Heart right ventricle (tissue), 16 donors: ENCODE results near the gene TMEM203. TPM values are rescaled to one million over a fixed set of nuclear protein-coding genes. Genes with fewer than 3 reads are reported as not detected.
A peak's percentile ranks its signal among the peaks of the same experiment; 100 is the strongest.
"Not testable (repeated sequence)": the region's sequence is repeated elsewhere in the genome, so short reads cannot be mapped to it uniquely, and the experiment has no call there.

ENCODE experiments used
- ATAC-seq, 8 donors: fragments of 200-7000 bp; cut with Tn5 transposase; one replicate each; pipeline ENCODE4 v1.9.1; 2020; ENCODE audit warnings: mild to moderate bottlenecking in 8 of 8, moderate library complexity in 8 of 8, moderate number of reproducible peaks in 1 of 8
- DNase-seq, 2 donors: peaks; one replicate each; pipeline ENCODE4 v3.0.0-alpha.2; 2020
- H3K27ac ChIP-seq, 10 donors: fragments of 200-600 bp; sonication (generic) in 2 of 10; one replicate each; pipeline versions ENCODE4 v1.5.0 to v1.8.0; 2020 to 2022; ENCODE audit warnings: mild to moderate bottlenecking in 3 of 10
- H3K27me3 ChIP-seq, 7 donors: fragments of 200-600 bp; one replicate each; pipeline ENCODE4 v1.8.0; 2021 to 2022; ENCODE audit warnings: mild to moderate bottlenecking in 2 of 7
- H3K36me3 ChIP-seq, 9 donors: fragments of 200-600 bp; sonication (generic) in 1 of 9; one replicate each; pipeline versions ENCODE4 v1.5.0 to v1.8.0; 2020 to 2022; ENCODE audit warnings: mild to moderate bottlenecking in 2 of 9
- H3K4me1 ChIP-seq, 9 donors: fragments of 200-600 bp; sonication (generic) in 1 of 9; one replicate each; pipeline versions ENCODE4 v1.5.0 to v1.8.0; 2020 to 2022; ENCODE audit warnings: mild to moderate bottlenecking in 4 of 9
- H3K4me3 ChIP-seq, 10 donors: fragments of 200-600 bp; sonication (generic) in 2 of 10; one replicate each; pipeline versions ENCODE4 v1.5.0 to v1.8.0; 2020 to 2022; ENCODE audit warnings: mild to moderate bottlenecking in 7 of 10, moderate library complexity in 2 of 10
- H3K9me3 ChIP-seq, 11 donors: fragments of 200-600 bp in 10 of 11; sonication (generic) in 2 of 11; one replicate each; pipeline versions ENCODE4 v1.5.0 to v1.8.0; 2013 to 2022; ENCODE audit warnings: mild to moderate bottlenecking in 2 of 11, control low read depth in 1 of 11, moderate library complexity in 1 of 11
- WGBS, 2 donors: extraction: QIAGEN DNeasy Blood & Tissue Kit; methylation state at CpG; one replicate each; pipeline ENCODE4 v1.1.7; 2013; ENCODE audit warnings: inconsistent platforms in 1 of 2; 5-methylcytosine and 5-hydroxymethylcytosine counted together
- intact Hi-C, 10 donors: fragments of 100-400 bp; cut with DNase I; formaldehyde crosslinking; loops; one replicate each; pipeline versions ENCODE4 v1.11.1 to v1.14.2; 2022
- polyA plus RNA-seq, 2 donors: library from polyadenylated mRNA; stranded (reverse); fragments of 200-250 nt; gene quantifications; one replicate each; pipeline ENCODE4 v1.2.3, GENCODE V29; 2013
- total RNA-seq, 10 donors: library from RNA; stranded (reverse); fragmentation: NEBNext Ultra II Directional in 3 of 10; extraction: Animal tissue kit (Norgen Biotek cat#: 25700) in 3 of 10; gene quantifications; one replicate each; pipeline versions ENCODE4 v1.2.1 to v1.2.4, GENCODE V29; 2021 to 2023
- TF ChIP-seq, protein P1 (sequence below), 9 donors: fragments of 200-600 bp; sonication (generic) in 2 of 9; IDR thresholded peaks; one replicate each; pipeline versions ENCODE4 v1.5.0 to v1.8.0; 2021 to 2022; ENCODE audit warnings: antibody characterized with exemption in 9 of 9, mild to moderate bottlenecking in 5 of 9, moderate library complexity in 1 of 9
- donor health status: Arrhythmogenic right ventricular cardiomyopathy.
- donor health status: ischemic (EF 13 %, LVEDD 7.1; RV severe dilation, severe dysfunction).
- donor health status: healthy with polysubstance abuse.
- donor health status: DM: no; HTN: yes; CAD: no.
- donor health status: DM: no; HTN: no; CAD: no.
- donor health status: ischemic (EF 25% LVEDD 6.9; RV normal size, moderate dysfunction).
- donor health status: ischemic (EF 25% LVEDD 5.7; RV mildly dilated, moderate dysfunction).
- donor health status: healthy.
- donor health status: DM: yes; HTN: yes; CAD: no.
- donor health status: Ischemic cardiomyopathy.
- donor health status: ischemic (EF 35%, LVEDD 5.7; RV mildly dilated, moderate dysfunction).
- donor health status: nonischemic (EF 11% LVEDD 7.7; RV severe dilation, severe dysfunction).
- donor health status: DM: yes; HTN: yes; CAD: no.
- donor health status: PGD.
- donor health status: ischemic (EF 29% LVEDD 5.4; RV normal size, mild dysfunction).
- donor health status: nonischemic (EF 23%, LVEDD 6.1; RV moderate dilation, normal function).

The TMEM203 gene
- total and polyA plus RNA-seq, 12 donors = 36.4 to 51.2 (median 41.7) TPM

DNA sequence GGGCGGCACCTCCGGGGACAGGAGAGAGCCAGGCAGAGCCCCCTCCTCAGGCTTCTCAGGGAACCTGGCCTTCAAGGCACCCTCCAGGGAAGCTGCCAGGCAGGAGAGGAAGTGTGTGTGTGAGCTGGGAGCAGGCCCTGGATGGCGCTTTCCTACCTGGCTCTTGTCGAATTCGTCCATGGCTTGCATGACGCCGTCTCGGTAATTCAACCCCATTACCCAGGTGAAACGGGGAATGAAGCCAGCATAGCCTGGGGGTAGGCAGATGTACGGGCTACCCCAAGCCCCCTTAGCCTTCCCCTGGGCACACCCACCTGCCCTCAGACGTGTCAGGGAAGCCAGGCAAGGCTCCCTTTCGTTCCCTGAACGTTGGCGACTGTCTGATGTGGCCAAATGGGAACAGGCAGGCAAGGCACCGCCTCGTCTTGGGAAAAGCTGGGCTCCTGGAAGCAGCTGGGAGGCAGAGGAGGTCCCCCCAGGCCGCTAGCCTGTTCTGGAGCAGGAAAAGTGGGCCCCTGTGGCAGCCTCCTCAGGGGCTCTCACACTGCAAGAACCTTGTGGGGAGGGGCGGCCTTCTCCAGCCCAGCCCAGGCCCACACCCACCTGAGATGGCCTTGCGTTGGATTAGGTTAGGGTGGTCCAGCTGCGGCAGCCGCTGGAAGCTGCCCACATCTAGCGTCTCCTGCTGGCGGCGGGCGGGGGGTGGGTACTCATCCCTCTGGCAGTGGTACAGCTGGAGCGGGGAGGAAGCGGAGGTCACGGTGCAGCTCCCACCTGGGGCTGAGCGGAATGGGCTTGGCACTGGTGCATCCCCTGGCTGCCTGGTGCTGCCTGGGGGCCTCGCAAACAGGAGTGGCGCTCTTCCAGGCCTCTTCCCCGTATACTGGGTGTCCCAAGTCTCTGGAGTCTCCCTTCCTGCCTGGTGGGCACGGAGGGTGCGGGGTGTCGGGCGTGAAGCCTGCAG is 39.3 kb upstream of the TMEM203 start:
- Histone ChIP-seq H3K36me3 (peaks cover 0 to 26% (median 12%) of the 10 kb centered on the region in 9 donors), H3K4me3 (no peak overlapping the region), H3K27ac (no peak overlapping the region), H3K4me1 (peaks cover 4 to 42% (median 29%) of the 10 kb centered on the region in 9 donors), H3K9me3 (no peaks in the 10 kb centered on the region), H3K27me3 (no peaks in the 10 kb centered on the region)
- ATAC-seq = no peak
- DNase-seq = no peak
- intact Hi-C loops = no loop called here
- TF ChIP-seq, protein P1, sequence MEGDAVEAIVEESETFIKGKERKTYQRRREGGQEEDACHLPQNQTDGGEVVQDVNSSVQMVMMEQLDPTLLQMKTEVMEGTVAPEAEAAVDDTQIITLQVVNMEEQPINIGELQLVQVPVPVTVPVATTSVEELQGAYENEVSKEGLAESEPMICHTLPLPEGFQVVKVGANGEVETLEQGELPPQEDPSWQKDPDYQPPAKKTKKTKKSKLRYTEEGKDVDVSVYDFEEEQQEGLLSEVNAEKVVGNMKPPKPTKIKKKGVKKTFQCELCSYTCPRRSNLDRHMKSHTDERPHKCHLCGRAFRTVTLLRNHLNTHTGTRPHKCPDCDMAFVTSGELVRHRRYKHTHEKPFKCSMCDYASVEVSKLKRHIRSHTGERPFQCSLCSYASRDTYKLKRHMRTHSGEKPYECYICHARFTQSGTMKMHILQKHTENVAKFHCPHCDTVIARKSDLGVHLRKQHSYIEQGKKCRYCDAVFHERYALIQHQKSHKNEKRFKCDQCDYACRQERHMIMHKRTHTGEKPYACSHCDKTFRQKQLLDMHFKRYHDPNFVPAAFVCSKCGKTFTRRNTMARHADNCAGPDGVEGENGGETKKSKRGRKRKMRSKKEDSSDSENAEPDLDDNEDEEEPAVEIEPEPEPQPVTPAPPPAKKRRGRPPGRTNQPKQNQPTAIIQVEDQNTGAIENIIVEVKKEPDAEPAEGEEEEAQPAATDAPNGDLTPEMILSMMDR (IDR thresholded peaks at IDR 0.05) = no peak
- 70 to 76% methylated on average over 36 of the region's 36 CpGs for WGBS, 2 donors

DNA sequence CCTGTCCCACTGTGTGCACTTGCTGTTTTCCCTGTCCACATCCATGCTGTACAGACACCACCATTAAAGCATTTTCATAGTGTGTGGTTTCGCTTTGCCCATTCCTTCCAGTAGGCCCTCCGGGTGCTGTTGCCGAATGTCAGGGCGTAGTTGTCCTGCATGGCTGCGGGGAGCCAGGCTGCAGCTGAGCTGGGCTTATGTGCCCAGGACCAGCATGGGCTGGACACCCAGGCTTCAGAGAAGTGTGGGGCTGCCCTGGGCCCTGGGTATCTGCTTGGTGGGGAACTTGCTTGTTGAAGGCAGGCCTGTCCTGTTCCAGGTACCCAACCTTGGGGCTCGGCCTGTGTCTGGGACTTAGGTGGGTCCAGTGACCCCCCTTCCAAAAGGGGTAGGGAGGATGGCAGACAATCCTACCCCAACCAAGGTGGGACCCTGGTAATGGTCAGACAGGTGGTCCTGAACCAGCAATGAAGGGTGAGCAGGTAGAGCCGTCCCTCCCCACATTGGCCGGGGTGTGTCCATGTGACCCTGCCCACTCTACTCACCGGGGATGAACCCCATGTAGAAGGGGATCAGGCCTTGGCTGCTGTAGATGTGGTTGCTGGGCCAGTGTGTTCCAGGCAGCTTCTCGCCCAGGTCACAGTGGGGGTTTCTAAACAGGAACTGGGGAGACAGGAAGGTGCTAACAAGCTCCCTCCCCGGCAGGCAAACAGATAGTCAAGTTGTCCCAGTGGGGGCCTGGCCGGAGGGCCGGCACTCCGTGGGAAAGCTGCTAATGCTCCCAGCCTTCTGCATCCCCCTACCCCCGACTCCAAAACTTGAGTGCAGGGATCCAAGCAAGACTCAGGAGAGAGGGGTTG is 38.4 kb upstream of the TMEM203 start:
- DNase-seq (no peak), ATAC-seq (no peak)
- TF ChIP-seq, protein P1 (IDR thresholded peaks at IDR 0.05) = no peak
- Histone ChIP-seq H3K4me3 (no peak overlapping the region), H3K9me3 (no peaks in the 10 kb centered on the region), H3K36me3 (peaks cover 0 to 26% (median 12%) of the 10 kb centered on the region in 9 donors), H3K27me3 (no peaks in the 10 kb centered on the region), H3K27ac (no peak overlapping the region), H3K4me1 (peaks cover 5 to 48% (median 33%) of the 10 kb centered on the region in 9 donors)
- intact Hi-C loops = no loop called here
- 56 to 67% methylated on average over 15 of the region's 15 CpGs for WGBS, 2 donors

DNA sequence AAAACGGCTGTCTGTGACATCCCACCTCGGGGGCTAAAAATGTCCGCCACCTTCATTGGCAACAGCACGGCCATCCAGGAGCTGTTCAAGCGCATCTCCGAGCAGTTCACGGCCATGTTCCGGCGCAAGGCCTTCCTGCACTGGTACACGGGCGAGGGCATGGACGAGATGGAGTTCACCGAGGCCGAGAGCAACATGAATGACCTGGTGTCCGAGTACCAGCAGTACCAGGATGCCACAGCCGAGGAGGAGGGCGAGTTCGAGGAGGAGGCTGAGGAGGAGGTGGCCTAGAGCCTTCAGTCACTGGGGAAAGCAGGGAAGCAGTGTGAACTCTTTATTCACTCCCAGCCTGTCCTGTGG is 37.8 kb upstream of the TMEM203 start:
- H3K9me3 ChIP-seq, intact Hi-C loops, H3K27me3 ChIP-seq, DNase-seq, ATAC-seq: not testable (repeated sequence)
- H3K27ac ChIP-seq = peak overlapping the region in 1 of 10 donors; percentile 94
- peaks cover 0 to 26% (median 12%) of the 10 kb centered on the region in 9 donors for H3K36me3 ChIP-seq
- H3K4me1 ChIP-seq = peaks cover 5 to 54% (median 40%) of the 10 kb centered on the region in 9 donors
- WGBS, 2 donors = 90% methylated on average over 18 of the region's 18 CpGs
- H3K4me3 ChIP-seq = peak overlapping the region in 1 of 10 donors; percentile 94

DNA sequence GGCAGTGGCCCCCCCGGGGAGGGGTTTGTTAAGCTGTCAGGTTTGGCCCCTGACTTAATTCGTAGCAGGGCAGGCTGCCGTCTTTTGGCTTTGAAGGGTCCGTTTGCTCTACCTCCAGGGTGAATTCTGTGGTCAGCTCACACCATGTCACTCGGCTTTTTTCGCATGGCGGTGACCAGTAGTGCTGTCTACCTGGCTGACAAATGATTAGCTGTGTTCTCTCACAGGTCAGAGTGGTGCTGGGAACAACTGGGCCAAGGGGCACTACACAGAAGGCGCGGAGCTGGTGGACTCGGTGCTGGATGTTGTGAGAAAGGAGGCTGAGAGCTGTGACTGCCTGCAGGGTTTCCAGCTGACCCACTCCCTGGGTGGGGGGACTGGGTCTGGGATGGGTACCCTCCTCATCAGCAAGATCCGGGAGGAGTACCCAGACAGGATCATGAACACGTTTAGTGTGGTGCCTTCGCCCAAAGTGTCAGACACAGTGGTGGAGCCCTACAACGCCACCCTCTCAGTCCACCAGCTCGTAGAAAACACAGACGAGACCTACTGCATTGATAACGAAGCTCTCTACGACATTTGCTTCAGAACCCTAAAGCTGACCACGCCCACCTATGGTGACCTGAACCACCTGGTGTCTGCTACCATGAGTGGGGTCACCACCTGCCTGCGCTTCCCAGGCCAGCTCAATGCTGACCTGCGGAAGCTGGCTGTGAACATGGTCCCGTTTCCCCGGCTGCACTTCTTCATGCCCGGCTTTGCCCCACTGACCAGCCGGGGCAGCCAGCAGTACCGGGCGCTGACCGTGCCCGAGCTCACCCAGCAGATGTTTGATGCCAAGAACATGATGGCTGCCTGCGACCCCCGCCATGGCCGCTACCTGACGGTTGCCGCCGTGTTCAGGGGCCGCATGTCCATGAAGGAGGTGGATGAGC is 37.1 kb upstream of the TMEM203 start:
- Histone ChIP-seq H3K27ac (peak overlapping the region; percentile 88 to 99 (median 94)), H3K9me3 (no peaks in the 10 kb centered on the region), H3K4me3 (peak overlapping the region; percentile 56 to 97 (median 92)), H3K36me3 (peaks cover 0 to 26% (median 12%) of the 10 kb centered on the region in 9 donors), H3K27me3 (no peaks in the 10 kb centered on the region), H3K4me1 (peaks cover 5 to 58% (median 41%) of the 10 kb centered on the region in 9 donors)
- 66 to 67% methylated on average over 36 of the region's 36 CpGs for WGBS, 2 donors
- DNase-seq = no peak
- no peak for ATAC-seq
- TF ChIP-seq, protein P1 (IDR thresholded peaks at IDR 0.05) = no peak
- intact Hi-C loops = loop anchor here in 1 of 10 donors (1.0 kb wide), 1 partner anchor 11 kb away; no protein-coding TSS in a partner anchor
